Embryonic facial prominence (tissue), 1 donor: ENCODE data around the gene UCP2.

Experiments
- DNase-seq: peaks from one replicate; pipeline ENCODE4 v3.0.0-alpha.2; 2016; ENCODE audit errors: extremely low spot score

Gene UCP2, protein sequence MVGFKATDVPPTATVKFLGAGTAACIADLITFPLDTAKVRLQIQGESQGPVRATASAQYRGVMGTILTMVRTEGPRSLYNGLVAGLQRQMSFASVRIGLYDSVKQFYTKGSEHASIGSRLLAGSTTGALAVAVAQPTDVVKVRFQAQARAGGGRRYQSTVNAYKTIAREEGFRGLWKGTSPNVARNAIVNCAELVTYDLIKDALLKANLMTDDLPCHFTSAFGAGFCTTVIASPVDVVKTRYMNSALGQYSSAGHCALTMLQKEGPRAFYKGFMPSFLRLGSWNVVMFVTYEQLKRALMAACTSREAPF

DNA sequence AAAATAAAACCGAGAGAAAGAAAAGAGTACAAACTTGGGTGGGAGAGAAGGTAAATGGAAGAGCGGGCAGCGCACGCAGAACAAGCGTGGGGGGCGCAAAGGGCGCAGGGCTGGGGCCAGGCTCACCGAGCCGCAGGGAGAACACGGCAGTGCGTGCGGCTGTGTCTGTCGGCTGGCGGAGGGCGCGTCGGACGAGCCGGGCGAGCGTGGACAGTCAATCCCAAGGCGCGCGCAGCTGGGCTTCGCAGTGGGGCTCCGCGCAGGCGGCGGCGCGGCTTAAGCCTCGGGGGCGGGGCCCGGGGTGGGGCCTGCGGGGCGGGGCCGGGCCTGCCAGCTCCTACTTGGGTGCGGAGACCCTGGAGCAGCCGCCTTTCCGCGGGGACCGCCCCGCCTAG is at the start of gene UCP2:
UCP2 (minus strand) TSS at position 249 of the 395 bp plus-strand sequence. CDS start 4,465 bp downstream, outside the sequence.
- DNase-seq = peak; percentile 34

GRCh38 chr11:74030723-74031676 is 48.4 kb upstream of the UCP2 start:
- no peak for DNase-seq

- DNase-seq = no peak
Observed at GRCh38 chr11:74025467-74026166, 43.0 kb upstream of the UCP2 start.

DNA sequence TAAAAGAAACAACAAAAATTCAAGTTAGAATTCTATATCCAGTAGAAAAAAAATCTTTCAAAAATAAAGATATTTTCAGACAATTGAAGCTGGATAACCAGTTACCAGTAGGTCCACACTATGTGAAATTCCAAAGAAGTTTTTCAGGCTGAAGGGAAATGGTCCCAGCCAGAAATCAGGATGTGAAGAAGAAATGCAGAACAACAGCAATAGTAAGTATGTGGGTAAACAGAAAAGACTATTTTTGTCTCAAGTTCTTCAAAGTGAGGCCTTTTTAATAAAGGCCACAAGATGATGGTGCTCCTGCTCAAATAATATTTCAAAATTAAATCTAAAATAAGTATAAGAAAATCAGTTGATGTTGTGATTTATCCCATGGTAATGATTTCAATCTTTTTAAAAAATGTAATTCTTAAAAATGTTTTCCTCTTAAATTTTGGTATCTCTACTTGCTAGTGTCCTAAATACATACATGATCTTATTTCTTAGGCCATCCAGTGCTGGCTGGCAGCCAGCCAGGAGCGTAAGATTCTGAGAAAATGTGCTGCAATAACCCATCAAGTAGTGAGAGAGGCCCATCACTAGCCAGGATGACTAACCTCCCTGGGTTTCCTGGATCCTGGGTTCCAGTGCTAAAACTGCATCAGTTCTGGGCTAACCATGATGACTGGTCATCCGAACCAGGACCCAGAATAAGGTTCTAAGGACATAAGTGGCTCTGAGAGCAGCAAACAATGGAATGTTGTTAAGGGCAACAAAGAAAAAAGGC is 41.8 kb upstream of the UCP2 start:
- DNase-seq = no peak

GRCh38 chr11:74023276-74023675 is 40.6 kb upstream of the UCP2 start:
- no peak for DNase-seq

GRCh38 chr11:74022546-74022945 is 39.9 kb upstream of the UCP2 start:
- no peak for DNase-seq

GRCh38 chr11:74021998-74022397 is 39.4 kb upstream of the UCP2 start:
- DNase-seq = no peak

DNA sequence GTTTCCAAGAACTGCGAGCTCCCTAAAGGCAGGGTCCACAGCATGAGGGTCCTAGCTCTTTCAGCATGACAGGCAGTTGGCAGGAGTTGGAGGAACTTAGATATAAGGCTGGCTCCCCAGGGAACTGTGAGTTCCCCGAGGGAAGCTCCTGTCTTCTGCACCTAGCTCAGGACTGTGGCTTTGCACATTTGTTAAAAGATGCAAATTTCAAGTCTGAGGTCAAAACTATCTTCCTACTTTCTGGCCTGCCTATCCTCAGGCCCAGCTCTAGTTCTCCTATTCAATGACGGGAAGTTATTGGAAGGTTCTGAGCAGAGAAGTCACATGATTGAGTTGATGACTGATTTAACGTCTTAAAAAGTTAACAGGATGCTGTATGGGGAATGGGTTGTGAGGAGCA is 37.9 kb upstream of the UCP2 start:
- no peak for DNase-seq

GRCh38 chr11:74019860-74020259 is 37.2 kb upstream of the UCP2 start:
- no peak for DNase-seq

DNA sequence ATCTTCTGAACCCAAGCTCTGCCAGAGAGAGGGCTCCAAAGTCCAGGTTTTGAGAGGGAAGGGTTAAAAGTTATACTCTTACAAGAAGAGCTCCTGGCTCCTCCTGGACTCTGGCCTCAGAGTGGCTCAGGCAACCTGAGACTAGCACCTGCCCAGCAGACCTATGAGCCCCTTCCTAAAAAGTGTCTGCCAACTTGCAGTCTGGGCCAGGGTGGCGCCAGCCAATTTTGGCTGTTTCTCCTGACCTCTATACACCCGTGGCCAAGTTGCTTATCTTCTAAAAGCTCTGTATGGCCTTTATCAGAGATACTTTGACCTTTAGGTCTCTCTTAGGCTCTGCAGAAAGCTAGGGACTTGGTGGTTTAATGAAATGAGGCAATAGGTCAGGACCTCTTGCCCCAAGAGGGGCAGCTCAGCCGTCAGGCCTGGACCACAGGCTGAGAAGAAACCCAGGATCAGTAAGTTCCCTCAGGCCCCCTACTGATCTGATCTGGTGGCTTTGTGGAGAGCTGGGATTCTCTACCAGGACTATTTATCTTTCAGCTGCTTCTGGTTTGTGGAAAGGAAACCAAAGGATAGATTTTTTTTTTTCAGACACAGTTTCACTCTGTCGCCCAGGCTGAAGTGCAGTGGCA is 36.6 kb upstream of the UCP2 start:
- no peak for DNase-seq

DNA sequence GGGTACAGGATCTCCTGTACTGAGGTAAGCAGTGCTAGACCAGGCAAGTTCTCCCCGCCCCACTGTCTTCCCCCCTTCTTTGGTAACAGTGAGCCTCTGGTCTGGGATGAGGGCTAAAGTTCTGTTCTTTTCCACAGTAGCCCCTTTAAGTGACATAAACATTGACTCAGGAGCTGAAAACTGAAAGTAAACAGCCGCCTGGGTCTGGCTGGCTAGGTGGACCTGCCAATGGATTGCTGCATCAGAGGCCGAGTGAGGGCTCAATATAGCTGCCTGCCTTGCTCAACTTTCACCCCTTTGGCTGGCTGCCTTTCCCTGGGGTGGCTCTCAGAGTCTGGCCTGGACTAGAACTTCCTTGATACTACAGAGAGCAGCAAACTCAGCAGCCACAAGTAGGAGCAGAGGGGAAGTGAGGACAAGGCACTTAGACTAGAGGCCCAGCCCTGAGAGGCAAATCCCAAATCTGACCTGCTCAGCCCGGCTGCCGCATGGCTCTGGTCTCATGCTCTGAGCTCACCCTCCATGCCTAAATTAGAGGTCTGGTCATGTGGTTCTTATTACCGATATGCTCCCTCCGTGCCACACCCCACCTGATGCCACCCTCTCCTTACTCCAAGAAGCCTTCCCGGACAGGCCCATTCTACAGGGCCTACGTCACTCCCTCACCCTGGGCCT is 35.8 kb upstream of the UCP2 start:
- DNase-seq = no peak

DNA sequence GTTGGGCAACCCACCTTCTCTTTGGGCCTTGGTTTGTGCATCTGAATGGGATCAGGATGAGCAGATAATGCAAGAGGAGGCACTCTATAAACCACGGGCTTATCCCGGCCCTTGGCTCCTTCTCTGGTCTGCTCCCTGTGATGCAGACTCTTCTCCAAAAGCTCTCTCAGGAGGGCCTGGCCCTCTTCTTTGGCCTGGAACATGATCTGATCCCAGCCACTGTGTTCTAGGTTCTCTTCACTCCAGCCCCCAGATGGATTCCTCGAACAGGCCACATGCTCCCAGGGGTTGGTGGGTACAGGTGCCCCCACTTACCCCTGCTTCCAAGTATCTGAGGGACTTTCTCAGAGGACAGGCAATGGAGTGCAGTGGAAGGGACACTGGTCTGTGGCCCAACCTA is 35.0 kb upstream of the UCP2 start:
- DNase-seq = no peak

- no peak for DNase-seq
Observed at GRCh38 chr11:74015919-74016684, 33.5 kb upstream of the UCP2 start.

DNA sequence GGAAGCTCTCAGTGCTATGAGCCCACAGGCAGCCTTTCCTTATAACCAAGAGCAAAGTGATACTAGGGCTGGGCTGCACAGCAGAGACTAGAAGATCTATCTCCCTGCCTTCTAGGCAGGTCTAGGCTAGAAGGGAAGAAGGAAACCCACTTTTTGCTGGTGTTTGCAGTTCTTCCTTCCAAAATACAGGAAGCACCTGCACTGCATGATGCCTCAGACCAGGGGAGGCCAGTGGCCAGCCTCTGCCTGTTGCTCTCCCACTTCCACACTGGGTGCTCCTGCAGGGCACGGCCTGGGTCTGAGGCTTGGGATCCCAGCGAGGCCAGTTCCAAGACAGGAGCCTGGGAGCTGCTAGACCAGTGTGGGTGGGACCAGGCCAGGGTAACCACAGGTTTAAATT is 32.2 kb upstream of the UCP2 start:
- DNase-seq = no peak

GRCh38 chr11:74013141-74013540 is 30.5 kb upstream of the UCP2 start:
- no peak for DNase-seq

DNA sequence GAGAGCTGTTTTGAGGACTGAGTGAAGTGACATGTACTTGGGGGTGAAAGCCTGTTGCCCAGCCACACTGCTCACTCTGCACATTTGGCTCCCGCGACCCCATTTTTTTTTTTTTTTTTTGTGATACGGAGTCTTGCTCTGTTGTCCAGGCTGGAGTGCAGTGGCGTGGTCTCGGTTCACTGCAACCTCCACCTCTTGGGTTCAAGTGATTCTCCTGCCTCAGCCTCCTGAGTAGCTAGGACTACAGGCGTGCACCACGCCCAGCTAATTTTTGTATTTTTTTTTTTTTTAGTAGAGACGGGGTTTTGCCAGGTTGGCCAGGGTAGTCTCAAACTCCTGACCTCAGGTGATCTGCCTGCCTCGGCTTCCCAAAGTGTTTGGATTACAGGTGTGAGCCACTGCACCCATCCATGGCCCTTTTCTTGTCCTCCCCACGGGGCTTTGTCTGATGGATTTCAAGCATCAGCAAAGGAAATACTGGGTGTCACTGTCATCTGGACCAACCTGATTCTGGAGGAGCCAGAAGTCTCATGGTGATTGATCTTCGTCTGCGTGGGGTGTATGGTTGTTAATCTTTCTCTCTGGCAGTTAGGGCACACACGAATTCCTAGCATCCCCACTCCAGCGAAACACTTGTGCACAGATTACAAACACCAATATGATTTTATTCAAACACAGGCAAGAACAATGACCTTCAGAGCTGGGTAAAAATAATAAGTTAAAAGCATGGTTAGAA is 29.6 kb upstream of the UCP2 start:
- no peak for DNase-seq

GRCh38 chr11:74011360-74012073 is 28.9 kb upstream of the UCP2 start:
- no peak for DNase-seq
